Amniotic stem cell (primary cell): Measurements from ENCODE around the gene EVC.

ENCODE experiments used
- DNase-seq: peaks from one replicate; lab custom pipeline; 2025; lab: John Stamatoyannopoulos, UW

The EVC gene

GRCh38 chr4:5710961-5711478 is at the start of gene EVC:
TSS of gene EVC (plus strand) at chr4:5711201. CDS start at chr4:5711381, 180 bp downstream.
- DNase-seq: peak; percentile 68

- no peak for DNase-seq
Measured at GRCh38 chr4:5661237-5661636, 49.8 kb upstream of the EVC start.

DNA sequence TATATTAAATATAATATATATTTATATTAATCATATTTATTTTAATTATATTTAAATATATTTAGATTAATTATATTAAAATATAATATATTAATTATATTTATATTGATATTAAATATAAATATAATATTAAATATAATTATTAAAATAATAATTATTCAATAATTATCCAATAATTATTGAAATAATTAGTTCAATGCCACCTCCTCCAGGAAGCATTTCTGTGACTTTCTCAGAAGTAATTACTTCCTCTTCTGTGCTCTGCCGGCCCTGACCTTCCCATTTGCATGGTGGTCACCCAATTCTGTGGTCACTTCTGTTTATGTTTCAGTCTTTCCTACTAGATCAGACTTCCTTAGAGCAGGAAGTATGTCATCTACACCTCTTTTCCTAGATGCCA is 48.4 kb upstream of the EVC start:
- no peak for DNase-seq

DNA sequence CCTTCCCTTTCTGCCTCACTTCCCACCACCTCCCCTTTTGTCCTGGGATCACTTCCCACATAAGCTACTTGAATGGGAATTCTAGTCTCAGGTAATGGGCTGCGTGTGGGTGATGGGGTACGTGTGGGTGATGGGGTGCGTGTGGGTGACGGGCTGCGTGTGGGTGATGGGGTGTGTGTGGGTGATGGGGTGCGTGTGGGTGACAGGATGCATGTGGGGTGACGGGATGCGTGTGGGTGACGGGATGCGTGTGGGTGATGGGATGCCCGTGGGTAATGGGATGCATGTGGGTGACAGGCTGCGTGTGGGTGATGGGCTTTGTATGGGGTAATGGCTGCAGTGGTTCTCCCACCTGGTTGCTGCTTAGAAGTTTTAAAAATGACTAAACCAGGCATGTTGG is 46.2 kb upstream of the EVC start:
- DNase-seq: no peak

- DNase-seq: no peak
Measured at GRCh38 chr4:5666741-5667140, 44.3 kb upstream of the EVC start.

GRCh38 chr4:5676763-5677162 is 34.2 kb upstream of the EVC start:
- no peak for DNase-seq

- DNase-seq: peak; percentile 37
Measured at GRCh38 chr4:5678977-5679376, 32.0 kb upstream of the EVC start.

DNA sequence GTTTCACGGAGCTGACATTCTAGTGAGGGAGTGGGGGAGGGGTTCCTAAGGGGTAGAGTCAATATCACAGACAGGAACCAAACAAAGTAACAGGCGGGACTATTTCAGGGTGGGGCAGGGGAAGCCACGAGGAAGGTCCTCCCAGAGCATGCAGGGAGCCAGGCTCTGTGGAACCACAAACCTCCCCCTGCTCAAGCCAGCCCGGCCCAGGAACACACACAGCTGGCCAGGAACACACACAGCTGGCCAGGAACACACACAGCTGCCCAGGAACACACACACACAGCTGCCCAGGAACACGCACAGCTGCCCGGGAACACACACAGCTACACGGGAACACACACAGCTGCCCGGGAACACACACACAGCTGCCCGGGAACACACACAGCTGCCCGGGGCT is 27.4 kb upstream of the EVC start:
- DNase-seq: no peak

GRCh38 chr4:5685296-5685695 is 25.7 kb upstream of the EVC start:
- no peak for DNase-seq

DNA sequence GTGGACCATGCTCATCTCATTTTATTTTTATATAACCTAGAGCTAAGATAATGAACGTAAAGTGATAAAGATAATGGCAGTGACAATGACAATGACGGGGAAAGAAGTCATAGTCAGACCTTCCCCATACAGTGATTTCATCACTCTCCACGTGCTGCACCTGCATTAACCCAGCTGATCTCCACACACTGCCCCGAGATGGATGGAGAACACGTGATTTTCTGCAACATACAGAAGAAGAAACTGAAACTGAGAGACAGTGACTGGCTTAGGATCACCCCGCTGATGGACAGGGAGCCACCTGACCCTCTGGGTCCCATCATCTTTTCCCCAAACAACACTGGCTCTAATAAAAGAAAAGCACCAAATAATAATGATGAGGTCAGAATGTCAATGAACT is 24.7 kb upstream of the EVC start:
- no peak for DNase-seq

GRCh38 chr4:5689065-5689464 is 21.9 kb upstream of the EVC start:
- DNase-seq: no peak

- no peak for DNase-seq
Measured at GRCh38 chr4:5691491-5692132, 19.4 kb upstream of the EVC start.

- no peak for DNase-seq
Measured at GRCh38 chr4:5693871-5694270, 17.1 kb upstream of the EVC start.

DNA sequence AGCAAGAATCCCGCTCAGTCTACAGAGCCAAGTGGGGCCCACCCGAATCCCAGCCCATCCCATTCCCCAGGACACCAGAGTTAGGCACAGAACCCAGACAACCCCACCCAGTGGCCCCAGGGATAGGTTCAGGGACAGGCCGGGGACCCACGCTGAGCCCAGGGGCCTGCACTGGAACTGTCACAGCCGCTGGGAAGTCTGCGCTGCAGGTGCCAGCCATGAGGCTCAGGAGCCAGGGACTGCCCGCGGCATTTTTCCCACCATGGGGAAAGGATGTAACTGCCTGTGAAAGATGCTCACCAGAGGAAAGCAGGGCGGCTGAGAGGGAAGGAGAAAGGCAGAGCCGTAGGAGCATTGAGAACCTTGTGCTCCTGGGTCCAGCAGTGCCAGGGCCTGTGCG is 14.7 kb upstream of the EVC start:
- no peak for DNase-seq

DNA sequence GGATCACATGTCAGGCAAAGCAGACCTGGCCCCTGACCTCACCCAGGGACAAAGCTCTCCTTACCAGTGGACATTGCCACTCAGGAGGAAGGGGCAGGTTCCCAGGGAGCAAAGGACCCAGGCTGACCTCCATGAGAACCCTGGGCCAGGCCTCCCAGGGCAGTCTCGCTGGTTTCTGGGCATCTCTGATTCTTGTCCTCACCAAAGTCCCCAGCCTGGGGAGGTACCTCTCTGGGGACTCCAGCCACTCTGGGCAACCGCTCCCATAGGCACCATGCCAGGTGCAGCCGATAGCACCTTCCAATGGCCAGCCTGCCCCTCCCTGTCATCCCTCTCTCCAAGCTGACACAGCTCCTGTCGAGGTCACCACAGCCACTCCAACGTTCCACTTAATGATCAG is 10.5 kb upstream of the EVC start:
- no peak for DNase-seq

GRCh38 chr4:5701971-5702370 is 9.0 kb upstream of the EVC start:
- no peak for DNase-seq

- no peak for DNase-seq
Measured at GRCh38 chr4:5703831-5704230, 7.2 kb upstream of the EVC start.

GRCh38 chr4:5704276-5704675 is 6.7 kb upstream of the EVC start:
- no peak for DNase-seq

GRCh38 chr4:5705647-5706320 is 5.2 kb upstream of the EVC start:
- DNase-seq: no peak

DNA sequence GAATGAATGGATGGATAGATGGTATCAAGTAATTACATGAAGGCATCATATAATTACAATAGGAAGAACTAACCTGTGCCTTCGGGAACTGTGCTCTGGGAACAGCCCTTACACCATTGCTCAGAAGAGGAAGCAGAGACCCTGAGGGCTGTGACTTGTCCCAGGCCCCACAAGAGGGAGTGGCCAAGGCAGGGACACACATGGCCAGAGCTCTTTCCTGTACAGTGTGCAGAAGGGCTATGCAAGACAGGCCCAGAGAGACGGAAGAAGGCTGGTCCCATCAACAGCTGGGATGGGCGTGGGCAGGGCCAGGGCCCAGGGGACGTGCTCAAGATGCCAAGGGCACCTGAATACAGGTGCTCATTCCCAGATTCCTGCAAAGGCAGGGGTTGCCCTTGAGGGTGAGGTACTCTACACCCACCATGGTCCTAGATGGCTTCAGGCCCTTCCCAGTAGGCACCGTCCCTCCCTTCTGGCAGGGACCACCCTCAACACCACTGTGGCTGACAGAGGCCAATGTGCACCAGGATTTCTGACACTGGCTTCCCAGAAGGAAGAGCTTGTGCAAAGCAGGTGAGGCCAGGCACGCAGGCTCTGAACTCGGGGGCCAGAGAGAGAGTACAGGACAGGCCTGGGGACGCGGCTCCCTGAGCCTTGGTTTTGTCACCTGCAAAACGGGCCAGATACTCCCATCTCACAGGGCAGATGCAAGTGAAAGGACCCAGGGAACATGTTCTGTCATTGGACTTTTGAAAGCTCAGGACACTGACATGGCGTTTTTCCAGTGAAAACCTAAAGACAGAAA is 4.3 kb upstream of the EVC start:
- no peak for DNase-seq

GRCh38 chr4:5707366-5707765 is 3.6 kb upstream of the EVC start:
- no peak for DNase-seq

GRCh38 chr4:5707778-5708448 is 3.1 kb upstream of the EVC start:
- DNase-seq: no peak
